K562 (cell line): ENCODE measurements around the gene RBM19. TPM values are rescaled to one million over a fixed set of nuclear protein-coding genes. Genes with fewer than 3 reads are reported as not detected.

ENCODE experiments used
- ATAC-seq: fragments of 200-7000 bp; cut with Tn5 transposase; 3 replicates; pipeline ENCODE4 v1.9.1; 2020; ENCODE audit warnings: moderate library complexity
- BruUV-seq: library from RNA; stranded (reverse); fragments of 400-500 nt; replicated peaks from 2 replicates; lab custom pipeline; 2021; lab: Mats Ljungman, UMichigan
- CTCF ChIA-PET: fragments of 300-600 bp; formaldehyde crosslinking; extraction: SDS; loops from one replicate; lab custom pipeline; 2021; ENCODE audit warnings: low intra/inter-chr PET ratio; lab: Yijun Ruan, JAX
- POLR2A ChIA-PET: fragments of 300-600, 350-650 bp; sonication (Branson Sonifier 250); formaldehyde crosslinking; extraction: SDS; loops from one replicate; lab custom pipeline; 2021; ENCODE audit warnings: antibody characterized with exemption, inconsistent platforms; lab: Yijun Ruan, JAX
- DNase-seq, 4 experiments: peaks; one replicate each; pipeline versions ENCODE4 v3.0.0 to v3.0.0-alpha.2; 2011 to 2018; ENCODE audit warnings: low spot score in 3 of 4, mixed read lengths in 3 of 4; ENCODE audit errors: extremely low read depth in 1 of 4
- FAIRE-seq: peaks from 2 replicates; lab custom pipeline; 2011; peaks lifted over from hg19 to GRCh38; lab: Jason Lieb, UNC
- H2AFZ ChIP-seq: 2 replicates; pipeline ENCODE4 v1.6.0; 2011; ENCODE audit warnings: low read depth, low read length, control low read depth, inconsistent platforms
- H3K27ac ChIP-seq: fragments of 200-600 bp; 3 replicates; pipeline ENCODE4 v1.8.0; 2011; ENCODE audit warnings: low read depth, mild to moderate bottlenecking, control low read depth, inconsistent platforms, low read length, moderate library complexity, mixed read lengths; ENCODE audit errors: extremely low read depth
- H3K27me3 ChIP-seq, 2 experiments: fragments of 300-600 bp in 1 of 2; 2 replicates in 1 of 2; 3 replicates in 1 of 2; pipeline versions ENCODE4 v1.6.0 to v1.8.0; 2011; ENCODE audit warnings: inconsistent platforms in 2 of 2, low read length in 2 of 2, mild to moderate bottlenecking in 1 of 2, mixed read lengths in 1 of 2, moderate library complexity in 1 of 2; ENCODE audit not compliant: control insufficient read depth in 2 of 2, insufficient read depth in 2 of 2
- H3K36me3 ChIP-seq: fragments of 300-600 bp; 3 replicates; pipeline ENCODE4 v1.8.0; 2011; ENCODE audit warnings: mild to moderate bottlenecking, low read length, inconsistent platforms; ENCODE audit not compliant: control insufficient read depth, insufficient read depth
- H3K4me1 ChIP-seq, 2 experiments: fragments of 200-600 bp in 1 of 2; replicated peaks in 1 of 2; 2 replicates in 1 of 2; 3 replicates in 1 of 2; pipeline versions ENCODE4 v1.5.1 to v1.8.0; 2011; ENCODE audit warnings: inconsistent platforms in 2 of 2, low read length in 2 of 2, mild to moderate bottlenecking in 1 of 2, mixed read lengths in 1 of 2, moderate library complexity in 1 of 2; ENCODE audit not compliant: control insufficient read depth in 2 of 2, insufficient read depth in 2 of 2
- H3K4me2 ChIP-seq: 2 replicates; pipeline ENCODE4 v1.6.1; 2011; ENCODE audit warnings: low read length, control low read depth, inconsistent platforms, mixed read lengths; ENCODE audit not compliant: insufficient read depth
- H3K4me3 ChIP-seq: fragments of 200-600 bp; sonication (generic), shearing (Covaris generic); 2 replicates; pipeline ENCODE4 v1.5.1; 2016; ENCODE audit warnings: control low read depth, inconsistent platforms
- H3K79me2 ChIP-seq: fragments of 200-600 bp; 3 replicates; pipeline ENCODE4 v1.8.0; 2011; ENCODE audit warnings: low read length, inconsistent platforms; ENCODE audit not compliant: control insufficient read depth, insufficient read depth
- H3K9ac ChIP-seq, 2 experiments: 2 replicates each; pipeline versions ENCODE4 v1.6.0 to v1.6.1; 2011; ENCODE audit warnings: low read depth in 2 of 2, low read length in 2 of 2, control low read depth in 1 of 2, inconsistent platforms in 1 of 2, mild to moderate bottlenecking in 1 of 2, mixed read lengths in 1 of 2; ENCODE audit not compliant: insufficient read depth in 1 of 2
- H3K9me1 ChIP-seq: one replicate; pipeline ENCODE4 v1.6.0; 2011; ENCODE audit warnings: inconsistent platforms, mild to moderate bottlenecking, low read length, moderate library complexity; ENCODE audit not compliant: control insufficient read depth, insufficient read depth
- H3K9me3 ChIP-seq: replicated peaks from 2 replicates; pipeline ENCODE4 v1.5.1; 2011; ENCODE audit warnings: low read depth, low read length, inconsistent platforms; ENCODE audit not compliant: control insufficient read depth, insufficient read depth
- H4K20me1 ChIP-seq: replicated peaks from 2 replicates; pipeline ENCODE4 v1.6.1; 2011; ENCODE audit warnings: low read length, inconsistent platforms, mixed read lengths; ENCODE audit not compliant: control insufficient read depth, insufficient read depth
- ARNT ChIP-seq, 2 experiments: fragments of 450-650 bp; IDR thresholded peaks; 2 replicates each; pipeline ENCODE4 v1.6.1; 2016; ENCODE audit warnings: mild to moderate bottlenecking in 1 of 2
- ETV1 ChIP-seq: fragments of 450-650 bp; conservative IDR thresholded peaks from 2 replicates; pipeline ENCODE4 v1.6.1; 2016; ENCODE audit warnings: missing genetic modification characterization, control low read depth, low read depth, missing compliant biosample characterization
- FOS ChIP-seq: IDR thresholded peaks from 3 replicates; pipeline ENCODE4 v1.6.1; 2011; ENCODE audit not compliant: insufficient read length; ENCODE audit errors: extremely low read depth
- NFXL1 ChIP-seq: fragments of 450-650 bp; formaldehyde crosslinking; IDR thresholded peaks from 2 replicates; pipeline ENCODE4 v1.4.0; 2021; ENCODE audit warnings: mild to moderate bottlenecking
- POLR2AphosphoS2 ChIP-seq: IDR thresholded peaks from 2 replicates; pipeline ENCODE4 v1.6.1; 2012; ENCODE audit warnings: low read length, improper control_type of control experiment
- ZBTB1 ChIP-seq: sonication (generic); formaldehyde crosslinking; IDR thresholded peaks from 2 replicates; pipeline ENCODE4 v1.8.1; 2023; ENCODE audit warnings: missing genetic modification reagents, low read depth, mild to moderate bottlenecking, borderline replicate concordance
- ZNF764 ChIP-seq: fragments of 250-450 bp; sonication (Bioruptor Pico); IDR thresholded peaks from 2 replicates; pipeline ENCODE4 v1.4.0; 2020; ENCODE audit warnings: low read depth, mild to moderate bottlenecking, moderate library complexity
- WGBS: fragments of 100-300 bp; shearing (Covaris generic); methylation state at CpG from one replicate; pipeline ENCODE4 v1.1.6; 2016; ENCODE audit warnings: low coverage, mixed read lengths; ENCODE audit not compliant: insufficient coverage; ENCODE audit errors: missing lambda C conversion rate; 5-methylcytosine and 5-hydroxymethylcytosine counted together
- in situ Hi-C: fragments of 300-500 bp; cut with MboI; formaldehyde crosslinking; loops from 4 replicates; pipeline ENCODE4 v1.15.0; 2018; ENCODE audit warnings: inconsistent platforms, mixed read lengths
- intact Hi-C: fragments of 100-400 bp; cut with micrococcal nuclease; formaldehyde crosslinking; loops from 2 replicates; pipeline ENCODE4 v1.14.2; 2022
- polyA plus RNA-seq, 8 experiments: library from polyadenylated mRNA; depleted of rRNA in 4 of 8; stranded (reverse) in 5 of 8; unstranded in 3 of 8; fragments of >200 nt; fragmentation: Nextera tagmentation in 2 of 8; fragmentation: Illumina TruSeq in 1 of 8; extraction: Ambion mirVana in 2 of 8; extraction: Trizol in 1 of 8; gene quantifications; 2 replicates each; pipeline versions ENCODE4 v1.2.1 to v1.2.3, GENCODE V29; 2011 to 2014; ENCODE audit warnings: inconsistent platforms in 1 of 8, missing spikeins in 1 of 8
- total RNA-seq, 7 experiments: library from RNA; depleted of rRNA in 6 of 7; stranded (reverse); fragments of >200 nt in 6 of 7; fragmentation: Illumina TruSeq in 2 of 7; extraction: Trizol in 2 of 7; gene quantifications; 2 replicates each; pipeline versions ENCODE4 v1.2.1 to v1.2.3, GENCODE V29; 2011 to 2021; ENCODE audit warnings: low replicate concordance in 1 of 7
- TF ChIP-seq, protein P1 (sequence below): fragments of 450-650 bp; formaldehyde crosslinking; IDR thresholded peaks from 2 replicates; pipeline ENCODE4 v1.4.0; 2022; ENCODE audit warnings: mild to moderate bottlenecking, moderate library complexity
- TF ChIP-seq, protein P2 (sequence below): fragments of 450-650 bp; IDR thresholded peaks from 2 replicates; pipeline ENCODE4 v1.6.1; 2016; ENCODE audit warnings: low read depth

The RBM19 gene
- total and polyA plus RNA-seq, 9 of the 15 experiments (the other 6 are each of a cell fraction or from before 2014, with no cell fraction given), result 16.0 to 58.4 (median 37.9) TPM

DNA sequence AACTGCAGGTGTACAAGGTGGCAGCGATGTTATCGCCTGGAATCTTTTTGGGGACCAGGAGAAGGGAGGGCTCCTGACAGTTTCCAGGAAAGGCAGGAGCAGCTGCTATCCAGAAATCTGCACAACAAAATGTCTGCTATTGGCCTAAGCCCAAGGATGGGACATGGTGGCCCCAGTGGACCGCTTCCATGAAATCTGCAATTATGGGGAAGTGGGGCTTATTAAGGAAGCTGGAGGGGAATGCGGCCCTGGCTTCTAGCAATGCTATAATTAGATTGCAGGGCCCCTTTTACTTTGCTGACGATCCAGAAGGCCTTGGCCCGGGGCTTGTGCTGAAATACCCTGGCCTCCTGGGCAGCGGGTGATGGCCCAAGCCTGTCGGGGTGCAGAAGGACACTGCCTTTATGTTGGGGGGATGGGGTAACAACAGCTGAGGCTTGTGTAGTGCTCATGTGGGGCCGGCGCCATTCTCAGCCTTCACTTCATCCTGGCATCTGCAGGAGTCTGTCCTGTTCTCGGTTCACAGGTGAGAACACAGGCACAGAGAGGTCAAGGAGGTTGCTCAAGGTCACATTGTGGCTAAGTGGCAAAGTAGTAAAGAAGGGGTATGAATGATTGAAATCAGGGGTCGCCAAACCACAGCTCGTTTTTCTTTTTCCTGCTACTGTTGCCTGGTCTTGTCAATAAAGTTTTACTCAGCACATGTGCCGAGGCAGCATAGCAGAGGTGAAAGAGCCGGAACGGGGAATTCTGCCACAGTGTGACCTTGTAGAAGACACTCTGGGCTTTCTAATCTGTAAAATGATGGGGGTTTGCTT, 153.5 kb downstream of the RBM19 start:
- intact Hi-C loops, result no loop called here

More for the DNA sequence above, 153.5 kb downstream of the RBM19 start:
- H3K9me3 ChIP-seq, result no peaks in the 10 kb centered on the region
- no peaks in the 10 kb centered on the region for H3K27me3 ChIP-seq
- 81% methylated on average over 16 of the region's 16 CpGs for WGBS
- CTCF ChIA-PET, result no interaction called here
- H4K20me1 ChIP-seq, result no peaks in the 10 kb centered on the region
- H3K4me1 ChIP-seq, result peaks cover 16 to 20% of the 10 kb centered on the region in 2 experiments; a peak in 4 of 5 replicates
- no peak overlapping the region for H2AFZ ChIP-seq
- no TSS peak for BruUV-seq
- H3K9me1 ChIP-seq, result no peaks in the 10 kb centered on the region
- no peak overlapping the region for H3K27ac ChIP-seq
- no peak overlapping the region for H3K4me2 ChIP-seq
- FAIRE-seq (no peak), DNase-seq (no peak), ATAC-seq (no peak)
- H3K36me3 ChIP-seq, result no peaks in the 10 kb centered on the region
- no peaks in the 10 kb centered on the region for H3K79me2 ChIP-seq
- POLR2A ChIA-PET, result interaction anchor here (1.0 kb wide), 1 partner anchor 126 kb away, joined by 3 read pairs; no protein-coding TSS in a partner anchor
- TF ChIP-seq, protein P1, sequence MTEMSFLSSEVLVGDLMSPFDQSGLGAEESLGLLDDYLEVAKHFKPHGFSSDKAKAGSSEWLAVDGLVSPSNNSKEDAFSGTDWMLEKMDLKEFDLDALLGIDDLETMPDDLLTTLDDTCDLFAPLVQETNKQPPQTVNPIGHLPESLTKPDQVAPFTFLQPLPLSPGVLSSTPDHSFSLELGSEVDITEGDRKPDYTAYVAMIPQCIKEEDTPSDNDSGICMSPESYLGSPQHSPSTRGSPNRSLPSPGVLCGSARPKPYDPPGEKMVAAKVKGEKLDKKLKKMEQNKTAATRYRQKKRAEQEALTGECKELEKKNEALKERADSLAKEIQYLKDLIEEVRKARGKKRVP (CRISPR knock-in tag), result no peak
- TF ChIP-seq, protein P2, sequence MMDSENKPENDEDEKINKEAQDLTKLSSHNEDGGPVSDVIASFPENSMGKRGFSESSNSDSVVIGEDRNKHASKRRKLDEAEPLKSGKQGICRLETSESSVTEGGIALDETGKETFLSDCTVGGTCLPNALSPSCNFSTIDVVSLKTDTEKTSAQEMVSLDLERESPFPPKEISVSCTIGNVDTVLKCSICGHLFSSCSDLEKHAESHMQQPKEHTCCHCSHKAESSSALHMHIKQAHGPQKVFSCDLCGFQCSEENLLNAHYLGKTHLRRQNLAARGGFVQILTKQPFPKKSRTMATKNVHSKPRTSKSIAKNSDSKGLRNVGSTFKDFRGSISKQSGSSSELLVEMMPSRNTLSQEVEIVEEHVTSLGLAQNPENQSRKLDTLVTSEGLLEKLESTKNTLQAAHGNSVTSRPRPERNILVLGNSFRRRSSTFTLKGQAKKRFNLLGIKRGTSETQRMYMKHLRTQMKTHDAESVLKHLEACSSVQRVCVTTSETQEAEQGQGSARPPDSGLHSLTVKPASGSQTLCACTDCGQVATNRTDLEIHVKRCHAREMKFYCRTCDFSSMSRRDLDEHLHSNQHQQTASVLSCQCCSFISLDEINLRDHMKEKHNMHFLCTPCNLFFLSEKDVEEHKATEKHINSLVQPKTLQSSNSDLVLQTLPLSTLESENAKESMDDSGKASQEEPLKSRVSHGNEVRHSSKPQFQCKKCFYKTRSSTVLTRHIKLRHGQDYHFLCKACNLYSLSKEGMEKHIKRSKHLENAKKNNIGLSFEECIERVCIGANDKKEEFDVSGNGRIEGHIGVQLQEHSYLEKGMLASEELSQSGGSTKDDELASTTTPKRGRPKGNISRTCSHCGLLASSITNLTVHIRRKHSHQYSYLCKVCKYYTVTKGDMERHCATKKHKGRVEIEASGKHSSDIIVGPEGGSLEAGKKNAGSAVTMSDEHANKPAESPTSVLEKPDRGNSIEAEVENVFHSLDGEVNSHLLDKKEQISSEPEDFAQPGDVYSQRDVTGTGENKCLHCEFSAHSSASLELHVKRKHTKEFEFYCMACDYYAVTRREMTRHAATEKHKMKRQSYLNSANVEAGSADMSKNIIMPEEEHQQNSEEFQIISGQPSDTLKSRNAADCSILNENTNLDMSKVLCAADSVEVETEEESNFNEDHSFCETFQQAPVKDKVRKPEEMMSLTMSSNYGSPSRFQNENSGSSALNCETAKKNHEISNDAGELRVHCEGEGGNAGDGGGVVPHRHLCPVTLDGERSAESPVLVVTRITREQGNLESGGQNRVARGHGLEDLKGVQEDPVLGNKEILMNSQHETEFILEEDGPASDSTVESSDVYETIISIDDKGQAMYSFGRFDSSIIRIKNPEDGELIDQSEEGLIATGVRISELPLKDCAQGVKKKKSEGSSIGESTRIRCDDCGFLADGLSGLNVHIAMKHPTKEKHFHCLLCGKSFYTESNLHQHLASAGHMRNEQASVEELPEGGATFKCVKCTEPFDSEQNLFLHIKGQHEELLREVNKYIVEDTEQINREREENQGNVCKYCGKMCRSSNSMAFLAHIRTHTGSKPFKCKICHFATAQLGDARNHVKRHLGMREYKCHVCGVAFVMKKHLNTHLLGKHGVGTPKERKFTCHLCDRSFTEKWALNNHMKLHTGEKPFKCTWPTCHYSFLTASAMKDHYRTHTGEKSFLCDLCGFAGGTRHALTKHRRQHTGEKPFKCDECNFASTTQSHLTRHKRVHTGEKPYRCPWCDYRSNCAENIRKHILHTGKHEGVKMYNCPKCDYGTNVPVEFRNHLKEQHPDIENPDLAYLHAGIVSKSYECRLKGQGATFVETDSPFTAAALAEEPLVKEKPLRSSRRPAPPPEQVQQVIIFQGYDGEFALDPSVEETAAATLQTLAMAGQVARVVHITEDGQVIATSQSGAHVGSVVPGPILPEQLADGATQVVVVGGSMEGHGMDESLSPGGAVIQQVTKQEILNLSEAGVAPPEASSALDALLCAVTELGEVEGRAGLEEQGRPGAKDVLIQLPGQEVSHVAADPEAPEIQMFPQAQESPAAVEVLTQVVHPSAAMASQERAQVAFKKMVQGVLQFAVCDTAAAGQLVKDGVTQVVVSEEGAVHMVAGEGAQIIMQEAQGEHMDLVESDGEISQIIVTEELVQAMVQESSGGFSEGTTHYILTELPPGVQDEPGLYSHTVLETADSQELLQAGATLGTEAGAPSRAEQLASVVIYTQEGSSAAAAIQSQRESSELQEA, result no peak
- TF ChIP-seq NFXL1 (CRISPR knock-in tag) (no peak), ZNF764 (CRISPR knock-in tag) (no peak), ARNT (IDR thresholded peaks at IDR 0.05) (no peak), FOS (no peak), POLR2AphosphoS2 (no peak), ETV1 (tag) (no peak), ZBTB1 (CRISPR knock-in tag) (no peak)
- in situ Hi-C loops, result no loop called here
- no peak overlapping the region for H3K4me3 ChIP-seq
- H3K9ac ChIP-seq, result no peak overlapping the region; a peak in 1 of 4 replicates
